ENCODE results near the gene UQCRC2.
A peak's percentile ranks its signal among the peaks of the same experiment; 100 is the strongest.

UQCRC2 gene

DNA sequence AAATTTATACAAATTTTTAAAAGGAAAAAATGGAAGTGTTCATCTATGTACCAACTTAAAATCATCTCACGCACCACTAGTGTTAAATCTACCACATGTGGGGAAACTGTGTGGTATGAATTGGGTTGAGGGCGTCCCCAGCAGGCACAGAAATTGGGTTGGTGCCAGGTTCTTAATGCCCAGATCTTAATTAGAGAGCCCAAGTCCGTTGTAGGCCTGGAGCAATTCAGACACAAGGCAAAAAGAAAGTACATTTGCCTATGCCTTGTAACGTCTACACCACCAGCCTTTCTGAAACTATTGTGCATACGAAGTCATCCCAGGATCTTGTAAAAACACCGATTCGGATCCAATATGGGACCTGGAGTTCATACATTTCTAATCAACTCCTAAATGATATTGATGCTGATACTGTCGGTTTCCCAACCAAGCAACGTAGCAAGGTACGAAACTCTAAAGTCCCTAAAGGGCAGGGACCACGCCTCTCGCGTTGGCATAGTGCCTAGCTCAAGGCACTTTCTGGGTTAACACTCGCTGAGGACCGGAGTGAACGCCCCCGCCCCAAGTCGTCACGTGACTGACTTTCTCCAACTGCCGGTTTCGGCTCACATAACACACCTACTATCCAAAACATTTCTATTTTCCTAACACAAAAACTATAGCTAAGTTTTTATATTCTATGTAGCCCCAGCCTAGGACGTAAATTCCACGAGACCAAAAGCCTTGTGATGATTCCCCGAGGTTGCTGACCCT lies 945 bp upstream of the UQCRC2 start (continued):
- TF ChIP-seq, protein P1, sequence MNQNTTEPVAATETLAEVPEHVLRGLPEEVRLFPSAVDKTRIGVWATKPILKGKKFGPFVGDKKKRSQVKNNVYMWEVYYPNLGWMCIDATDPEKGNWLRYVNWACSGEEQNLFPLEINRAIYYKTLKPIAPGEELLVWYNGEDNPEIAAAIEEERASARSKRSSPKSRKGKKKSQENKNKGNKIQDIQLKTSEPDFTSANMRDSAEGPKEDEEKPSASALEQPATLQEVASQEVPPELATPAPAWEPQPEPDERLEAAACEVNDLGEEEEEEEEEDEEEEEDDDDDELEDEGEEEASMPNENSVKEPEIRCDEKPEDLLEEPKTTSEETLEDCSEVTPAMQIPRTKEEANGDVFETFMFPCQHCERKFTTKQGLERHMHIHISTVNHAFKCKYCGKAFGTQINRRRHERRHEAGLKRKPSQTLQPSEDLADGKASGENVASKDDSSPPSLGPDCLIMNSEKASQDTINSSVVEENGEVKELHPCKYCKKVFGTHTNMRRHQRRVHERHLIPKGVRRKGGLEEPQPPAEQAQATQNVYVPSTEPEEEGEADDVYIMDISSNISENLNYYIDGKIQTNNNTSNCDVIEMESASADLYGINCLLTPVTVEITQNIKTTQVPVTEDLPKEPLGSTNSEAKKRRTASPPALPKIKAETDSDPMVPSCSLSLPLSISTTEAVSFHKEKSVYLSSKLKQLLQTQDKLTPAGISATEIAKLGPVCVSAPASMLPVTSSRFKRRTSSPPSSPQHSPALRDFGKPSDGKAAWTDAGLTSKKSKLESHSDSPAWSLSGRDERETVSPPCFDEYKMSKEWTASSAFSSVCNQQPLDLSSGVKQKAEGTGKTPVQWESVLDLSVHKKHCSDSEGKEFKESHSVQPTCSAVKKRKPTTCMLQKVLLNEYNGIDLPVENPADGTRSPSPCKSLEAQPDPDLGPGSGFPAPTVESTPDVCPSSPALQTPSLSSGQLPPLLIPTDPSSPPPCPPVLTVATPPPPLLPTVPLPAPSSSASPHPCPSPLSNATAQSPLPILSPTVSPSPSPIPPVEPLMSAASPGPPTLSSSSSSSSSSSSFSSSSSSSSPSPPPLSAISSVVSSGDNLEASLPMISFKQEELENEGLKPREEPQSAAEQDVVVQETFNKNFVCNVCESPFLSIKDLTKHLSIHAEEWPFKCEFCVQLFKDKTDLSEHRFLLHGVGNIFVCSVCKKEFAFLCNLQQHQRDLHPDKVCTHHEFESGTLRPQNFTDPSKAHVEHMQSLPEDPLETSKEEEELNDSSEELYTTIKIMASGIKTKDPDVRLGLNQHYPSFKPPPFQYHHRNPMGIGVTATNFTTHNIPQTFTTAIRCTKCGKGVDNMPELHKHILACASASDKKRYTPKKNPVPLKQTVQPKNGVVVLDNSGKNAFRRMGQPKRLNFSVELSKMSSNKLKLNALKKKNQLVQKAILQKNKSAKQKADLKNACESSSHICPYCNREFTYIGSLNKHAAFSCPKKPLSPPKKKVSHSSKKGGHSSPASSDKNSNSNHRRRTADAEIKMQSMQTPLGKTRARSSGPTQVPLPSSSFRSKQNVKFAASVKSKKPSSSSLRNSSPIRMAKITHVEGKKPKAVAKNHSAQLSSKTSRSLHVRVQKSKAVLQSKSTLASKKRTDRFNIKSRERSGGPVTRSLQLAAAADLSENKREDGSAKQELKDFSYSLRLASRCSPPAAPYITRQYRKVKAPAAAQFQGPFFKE (tag by site-specific recombination; IDR thresholded peaks at IDR 0.05; ENCODE audit: borderline replicate concordance) = no peak
- TF ChIP-seq KLF1 (tag by site-specific recombination; IDR thresholded peaks at IDR 0.05) (peak; percentile 91), ZFP69B (tag by site-specific recombination; IDR thresholded peaks at IDR 0.05) (no peak), ZNF521 (tag by site-specific recombination; IDR thresholded peaks at IDR 0.05) (no peak), GLI4 (tag by site-specific recombination; IDR thresholded peaks at IDR 0.05) (no peak), ZNF639 (tag by site-specific recombination; IDR thresholded peaks at IDR 0.05) (no peak), ZNF747 (tag by site-specific recombination; IDR thresholded peaks at IDR 0.05) (no peak), CTCF (tag by site-specific recombination; IDR thresholded peaks at IDR 0.05) (no peak), ZNF426 (tag by site-specific recombination; IDR thresholded peaks at IDR 0.05) (no peak), ZNF391 (tag by site-specific recombination; IDR thresholded peaks at IDR 0.05; ENCODE audit: borderline replicate concordance, low read depth) (0 out of 2 replicates have a peak, but pooled peaks have one; percentile 2), ZBTB48 (tag by site-specific recombination; IDR thresholded peaks at IDR 0.05) (peak; percentile 85), GLI2 (tag by site-specific recombination; IDR thresholded peaks at IDR 0.05; ENCODE audit: borderline replicate concordance, low read depth) (no peak)
- TF ChIP-seq, protein P2, sequence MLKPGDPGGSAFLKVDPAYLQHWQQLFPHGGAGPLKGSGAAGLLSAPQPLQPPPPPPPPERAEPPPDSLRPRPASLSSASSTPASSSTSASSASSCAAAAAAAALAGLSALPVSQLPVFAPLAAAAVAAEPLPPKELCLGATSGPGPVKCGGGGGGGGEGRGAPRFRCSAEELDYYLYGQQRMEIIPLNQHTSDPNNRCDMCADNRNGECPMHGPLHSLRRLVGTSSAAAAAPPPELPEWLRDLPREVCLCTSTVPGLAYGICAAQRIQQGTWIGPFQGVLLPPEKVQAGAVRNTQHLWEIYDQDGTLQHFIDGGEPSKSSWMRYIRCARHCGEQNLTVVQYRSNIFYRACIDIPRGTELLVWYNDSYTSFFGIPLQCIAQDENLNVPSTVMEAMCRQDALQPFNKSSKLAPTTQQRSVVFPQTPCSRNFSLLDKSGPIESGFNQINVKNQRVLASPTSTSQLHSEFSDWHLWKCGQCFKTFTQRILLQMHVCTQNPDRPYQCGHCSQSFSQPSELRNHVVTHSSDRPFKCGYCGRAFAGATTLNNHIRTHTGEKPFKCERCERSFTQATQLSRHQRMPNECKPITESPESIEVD (tag by site-specific recombination; IDR thresholded peaks at IDR 0.05) = no peak

DNA sequence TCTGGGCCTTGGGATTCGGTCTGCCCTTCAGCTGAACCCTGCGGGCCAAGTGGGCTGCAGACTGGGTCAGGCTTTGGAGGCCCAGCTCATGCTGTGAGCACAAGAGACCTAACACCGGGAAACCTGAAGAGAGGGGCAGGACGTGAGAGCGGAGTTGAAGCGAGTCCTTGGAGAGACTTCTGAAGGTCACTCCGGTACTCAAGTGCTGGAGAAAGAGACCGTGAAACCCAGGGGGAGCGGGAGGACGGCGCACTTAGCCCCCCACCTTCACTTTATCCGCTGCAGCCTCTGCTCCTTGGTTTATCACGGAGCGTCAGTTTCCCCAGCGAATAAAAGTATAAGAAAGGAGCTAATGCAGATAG lies 361 bp downstream of the UQCRC2 start:
- POLR2A ChIA-PET = interaction anchor here (0.8 to 1.7 kb wide), 5 partner anchors 15 to 238 kb away, joined by 3 to 5 read pairs (median 3); partner anchors contain the start of gene MOSMO
- peak overlapping the region; percentile 87 for H3K27ac ChIP-seq (ENCODE audit: extremely low read depth, low read depth, low read length)
- peak overlapping the region; percentile 86 for H3K4me3 ChIP-seq (ENCODE audit: low read depth, low read length)
- peaks cover 4% of the 10 kb centered on the region; the same call in 1 of the 2 replicates for H3K4me1 ChIP-seq (ENCODE audit: control insufficient read depth, insufficient read depth, low read length)
- H3K36me3 ChIP-seq (ENCODE audit: control insufficient read depth in 2 of 2, insufficient read depth in 1 of 2, low read length in 2 of 2) = peaks cover 11 to 33% of the 10 kb centered on the region in 2 experiments
- H3K9me3 ChIP-seq (ENCODE audit: control insufficient read depth, insufficient read depth, low read depth, low read length) = no peaks in the 10 kb centered on the region
- CTCF ChIA-PET = interaction anchor here (0.7 to 1.1 kb wide), 4 partner anchors 124 to 449 kb away, joined by 3 to 4 read pairs (median 3); no protein-coding TSS in a partner anchor
- TF ChIP-seq ZNF449 (tag by site-specific recombination; IDR thresholded peaks at IDR 0.05) = no peak
- 0 out of 2 replicates have a peak, but pooled peaks have one; percentile 6 for TF ChIP-seq ZNF501 (tag by site-specific recombination; IDR thresholded peaks at IDR 0.05)
- TF ChIP-seq ZNF211 (tag by site-specific recombination; IDR thresholded peaks at IDR 0.05; ENCODE audit: low read depth) = no peak
- TF ChIP-seq, protein P3, sequence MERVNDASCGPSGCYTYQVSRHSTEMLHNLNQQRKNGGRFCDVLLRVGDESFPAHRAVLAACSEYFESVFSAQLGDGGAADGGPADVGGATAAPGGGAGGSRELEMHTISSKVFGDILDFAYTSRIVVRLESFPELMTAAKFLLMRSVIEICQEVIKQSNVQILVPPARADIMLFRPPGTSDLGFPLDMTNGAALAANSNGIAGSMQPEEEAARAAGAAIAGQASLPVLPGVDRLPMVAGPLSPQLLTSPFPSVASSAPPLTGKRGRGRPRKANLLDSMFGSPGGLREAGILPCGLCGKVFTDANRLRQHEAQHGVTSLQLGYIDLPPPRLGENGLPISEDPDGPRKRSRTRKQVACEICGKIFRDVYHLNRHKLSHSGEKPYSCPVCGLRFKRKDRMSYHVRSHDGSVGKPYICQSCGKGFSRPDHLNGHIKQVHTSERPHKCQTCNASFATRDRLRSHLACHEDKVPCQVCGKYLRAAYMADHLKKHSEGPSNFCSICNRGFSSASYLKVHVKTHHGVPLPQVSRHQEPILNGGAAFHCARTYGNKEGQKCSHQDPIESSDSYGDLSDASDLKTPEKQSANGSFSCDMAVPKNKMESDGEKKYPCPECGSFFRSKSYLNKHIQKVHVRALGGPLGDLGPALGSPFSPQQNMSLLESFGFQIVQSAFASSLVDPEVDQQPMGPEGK (tag by site-specific recombination; IDR thresholded peaks at IDR 0.05) = 0 out of 2 replicates have a peak, but pooled peaks have one; percentile 13
